Tibial nerve (tissue), 3 donors: ENCODE data around the gene SMAP1.

Experiments
- CTCF ChIP-seq, 5 experiments: fragments of 200-600 bp in 3 of 5; fragments of 450-650 bp in 2 of 5; sonication (generic) in 3 of 5; IDR thresholded peaks; one replicate each; pipeline ENCODE4 v1.5.1; 2016 to 2019; ENCODE audit warnings: antibody characterized with exemption in 5 of 5, mild to moderate bottlenecking in 3 of 5, moderate library complexity in 2 of 5
- POLR2A ChIP-seq, 2 donors: fragments of 450-650 bp; IDR thresholded peaks; one replicate each; pipeline ENCODE4 v1.6.1; 2017; ENCODE audit warnings: antibody characterized with exemption in 2 of 2, mild to moderate bottlenecking in 2 of 2, moderate library complexity in 2 of 2

DNA sequence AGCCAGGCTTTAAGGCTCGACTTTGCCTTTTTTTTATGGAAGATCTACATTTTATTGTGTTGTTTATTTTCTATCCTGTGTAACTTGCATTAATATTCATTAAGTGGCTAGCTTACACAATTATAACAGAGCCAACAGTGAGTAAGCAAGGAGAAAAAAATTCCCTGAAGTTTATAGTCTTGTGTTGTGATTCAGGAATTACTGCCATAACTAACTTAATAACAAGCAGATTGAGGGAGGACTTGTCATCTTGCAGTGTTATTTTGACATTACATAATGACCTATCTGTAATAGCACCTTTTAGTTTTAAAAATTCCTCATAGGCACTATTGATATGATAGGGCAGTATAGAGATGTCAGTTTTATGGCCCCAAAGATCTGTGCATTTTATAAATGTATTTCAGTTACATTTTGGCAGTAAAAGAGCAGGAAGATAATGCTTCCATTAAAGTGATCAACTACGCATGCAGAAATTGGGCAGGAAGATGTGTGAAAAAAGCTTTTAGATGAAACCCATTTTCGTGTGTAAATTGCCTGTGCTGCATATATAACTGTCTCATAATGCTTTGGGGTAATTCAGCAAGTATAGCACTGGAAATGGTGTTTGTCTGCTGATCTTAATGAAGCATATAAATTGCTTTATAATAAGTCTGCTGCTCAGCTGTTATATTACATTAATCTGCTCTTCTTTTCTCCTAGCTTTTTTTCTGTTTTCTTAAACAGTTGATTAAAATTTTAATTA, 123.0 kb downstream of the SMAP1 start:
- TF ChIP-seq POLR2A (IDR thresholded peaks at IDR 0.05) (no peak), CTCF (IDR thresholded peaks at IDR 0.05) (no peak)
